Measurements from ENCODE around the gene MTERF2. TPM values are rescaled to one million over a fixed set of nuclear protein-coding genes. Genes with fewer than 3 reads are reported as not detected.

Gene MTERF2
- total RNA-seq, 1 donor from 2014 or later, result 4.4 TPM

DNA sequence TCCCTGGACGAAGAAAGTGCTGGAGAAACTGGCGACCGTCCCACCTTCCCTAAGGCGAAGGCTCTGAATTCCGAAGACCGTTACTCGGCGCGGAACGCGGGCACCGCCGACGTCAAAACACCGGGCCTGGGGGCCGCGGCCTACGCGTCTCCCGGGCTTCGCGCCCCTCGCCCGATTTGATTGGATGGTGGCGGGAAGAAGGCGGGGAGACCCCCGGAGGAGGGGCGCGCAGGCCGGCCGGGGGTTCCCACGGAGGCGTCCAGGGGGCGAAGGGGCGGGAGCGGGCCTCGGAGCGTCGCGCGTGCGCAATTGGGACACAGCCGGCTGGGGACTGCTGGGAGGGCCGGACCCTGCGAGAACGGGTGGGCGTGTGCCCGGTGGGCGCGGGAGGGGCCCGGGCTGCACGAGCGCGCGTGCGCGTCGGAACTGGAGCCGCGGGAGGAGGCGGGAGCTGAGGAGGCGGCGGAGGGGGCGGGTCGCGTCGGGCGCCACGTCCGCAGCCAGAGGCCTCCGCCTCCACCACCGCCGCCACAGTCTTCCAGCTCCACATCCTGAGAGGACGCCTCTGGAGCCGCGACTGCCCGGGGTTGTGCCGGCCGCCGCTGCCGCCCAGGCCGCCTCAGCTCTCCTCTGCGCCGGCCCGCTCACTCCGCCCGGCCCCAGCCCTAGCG, 31.4 kb downstream of the MTERF2 start, which contains the start of gene TMEM263:
Gene TMEM263, plus strand, starts transcription at position 531 of the 671 bp plus-strand sequence. CDS start 11,210 bp downstream, outside the sequence.
- intact Hi-C loops (cut with micrococcal nuclease), result loop anchor here (1.0 to 10.0 kb wide), 14 partner anchors 32 to 1625 kb away; partner anchors contain the start of genes C12orf75, CKAP4, CRY1 and ISCU

DNA sequence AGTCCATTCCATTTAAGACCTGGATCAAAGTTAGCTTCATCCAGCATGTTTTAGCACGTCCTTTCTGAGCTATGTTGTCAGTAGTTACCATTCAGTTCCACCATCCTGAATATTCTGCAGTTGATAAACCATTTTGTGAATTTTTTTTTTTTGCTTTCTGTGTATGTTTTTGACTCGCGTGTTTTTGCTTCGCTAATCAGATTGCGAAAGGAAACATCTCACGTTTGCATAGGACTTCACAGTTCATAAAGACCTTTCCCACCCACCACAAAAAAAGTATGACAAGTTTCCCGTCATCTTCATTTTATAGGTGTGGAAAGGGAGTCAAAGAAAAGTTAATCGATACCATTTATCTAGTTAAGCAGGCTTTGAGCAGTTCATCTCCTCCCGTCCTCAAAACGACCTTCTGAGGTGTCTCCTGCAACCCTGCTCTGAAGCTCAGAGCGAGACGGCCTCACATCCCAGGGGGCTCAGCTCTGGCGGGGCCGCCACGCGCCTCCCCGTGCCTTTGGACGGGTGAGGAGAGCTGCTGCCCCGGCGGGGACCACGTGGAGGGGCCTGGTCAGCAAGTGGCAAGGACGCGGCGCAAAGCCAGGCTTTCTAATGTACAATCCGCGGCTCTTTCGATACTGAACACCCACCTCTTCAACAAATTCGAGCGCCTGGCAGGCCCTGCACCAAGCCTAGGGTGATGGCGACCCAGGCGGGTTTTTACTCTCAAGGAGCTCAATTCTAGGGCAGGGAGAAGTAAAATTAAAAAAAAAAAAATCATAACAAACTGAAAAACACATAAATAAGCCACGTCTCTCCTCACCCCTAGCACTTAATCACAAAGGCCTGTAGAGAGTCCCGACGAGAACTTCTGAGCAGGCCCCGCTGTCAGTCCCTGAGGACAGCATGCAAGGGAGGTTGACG, 32.2 kb downstream of the MTERF2 start:
- intact Hi-C loops (cut with micrococcal nuclease), result loop anchor here (1.0 to 10.0 kb wide), 11 partner anchors 33 to 1624 kb away; partner anchors contain the start of genes C12orf75, CKAP4, ISCU and MTERF2

DNA sequence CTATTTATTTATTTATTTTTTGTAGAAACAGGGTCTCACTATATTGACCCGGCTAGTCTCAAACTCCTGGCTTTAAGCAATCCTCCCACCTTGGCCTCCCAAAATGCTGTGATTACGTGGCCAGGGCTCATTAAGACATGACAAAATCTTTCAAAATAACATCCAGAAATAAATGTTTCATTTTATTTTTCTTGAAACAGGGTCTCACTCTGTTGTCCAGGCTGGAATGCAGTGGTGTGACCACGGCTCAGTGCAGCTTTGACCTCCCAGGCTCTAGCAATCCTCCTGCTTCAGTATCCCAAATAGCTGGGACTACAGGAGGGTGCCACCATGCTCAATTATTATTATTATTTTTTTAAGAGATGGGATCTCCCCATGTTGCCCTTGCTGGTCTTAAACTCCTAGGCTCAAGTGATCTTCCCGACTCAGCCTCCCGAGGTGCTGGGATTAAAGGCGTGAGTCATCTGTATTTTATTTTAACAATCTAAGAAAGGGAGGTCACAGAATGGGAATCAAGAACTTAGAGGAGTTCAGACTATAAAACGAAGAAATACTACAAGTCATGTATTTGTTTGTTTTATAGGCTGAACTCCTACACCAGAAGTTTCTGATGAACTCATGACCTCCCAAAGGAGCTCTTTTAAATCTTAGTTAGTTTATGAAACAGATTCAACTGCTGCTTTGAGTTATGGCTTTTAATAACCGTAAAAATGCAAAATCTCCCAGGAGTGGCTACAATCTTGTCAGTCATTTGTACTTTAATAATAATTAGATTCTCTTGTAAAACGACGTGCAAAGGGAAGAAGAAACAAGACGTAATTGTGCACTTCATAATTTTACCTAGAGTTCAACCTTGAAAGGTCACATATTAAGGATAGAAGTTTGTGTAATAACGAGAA, 33.3 kb downstream of the MTERF2 start:
- intact Hi-C loops (cut with micrococcal nuclease), result loop anchor here (2.0 to 10.0 kb wide), 2 partner anchors 709 to 1623 kb away; partner anchors contain the start of genes C12orf75 and CKAP4

DNA sequence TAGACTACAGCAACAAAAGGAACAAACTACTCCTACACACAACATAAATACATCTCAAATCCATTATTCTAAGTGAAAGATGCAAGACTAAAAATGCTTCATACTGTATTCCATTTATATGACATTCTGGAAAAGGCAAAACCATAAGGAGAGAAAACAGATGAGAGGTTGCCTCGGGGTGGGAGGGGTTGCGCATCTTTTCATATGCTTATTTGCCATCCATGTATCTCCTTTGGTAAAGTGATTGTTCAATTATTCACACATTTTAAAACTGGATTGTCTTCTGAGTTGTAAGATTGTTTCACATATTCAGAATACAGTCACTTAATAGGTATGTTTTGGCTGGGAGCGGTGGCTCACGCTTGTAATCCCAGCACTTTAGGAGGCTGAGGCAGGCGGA, 36.4 kb downstream of the MTERF2 start:
- intact Hi-C loops (cut with micrococcal nuclease), result loop anchor here (10.0 kb wide), 1 partner anchor 706 kb away; the partner anchor contains the start of gene CKAP4

DNA sequence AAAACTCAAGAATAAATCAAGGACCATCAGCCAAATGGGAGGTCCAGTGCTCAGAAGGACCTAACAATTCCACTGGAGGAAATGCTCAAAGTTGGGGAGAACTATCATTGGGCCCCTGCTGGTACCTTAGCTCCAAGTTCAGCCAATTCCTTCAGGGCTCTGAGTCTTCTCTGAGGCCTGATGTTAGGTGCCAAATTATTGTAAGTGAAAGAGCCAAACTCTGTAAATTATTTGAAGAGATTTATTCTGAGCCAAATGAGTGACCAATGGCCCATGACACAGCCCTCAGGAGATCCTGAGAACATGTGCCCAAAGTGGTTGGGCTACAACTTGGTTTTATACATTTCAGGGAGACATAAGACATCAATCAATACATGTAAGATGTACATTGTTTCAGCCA, 39.5 kb downstream of the MTERF2 start:
- intact Hi-C loops (cut with micrococcal nuclease), result no loop called here

DNA sequence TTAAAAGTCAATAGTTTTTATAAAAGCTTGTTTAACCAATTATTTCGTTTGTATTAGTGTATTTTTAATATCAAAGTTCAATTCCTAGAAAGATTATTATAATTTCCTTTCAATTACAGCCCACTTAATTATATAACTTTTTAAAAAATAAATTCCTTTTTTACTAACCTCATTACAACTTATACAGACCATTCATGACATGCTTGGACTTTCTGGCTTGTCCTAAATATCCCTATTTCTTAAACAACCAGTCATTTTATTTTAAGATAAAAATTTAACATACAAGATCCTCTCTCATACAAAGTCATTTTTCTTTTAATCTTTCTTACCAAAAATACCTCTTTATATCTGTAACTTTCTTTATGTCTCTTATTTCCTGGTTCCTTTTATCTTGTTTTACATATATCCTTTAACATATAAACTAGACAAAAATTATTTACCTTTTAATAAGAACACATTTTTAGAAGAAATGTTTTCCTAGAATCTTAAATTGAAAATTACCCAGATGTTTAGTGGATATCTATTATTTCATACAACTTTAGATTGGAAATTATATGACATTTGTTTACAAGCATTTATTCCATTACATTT, 41.6 kb downstream of the MTERF2 start:
- intact Hi-C loops (cut with micrococcal nuclease), result no loop called here

DNA sequence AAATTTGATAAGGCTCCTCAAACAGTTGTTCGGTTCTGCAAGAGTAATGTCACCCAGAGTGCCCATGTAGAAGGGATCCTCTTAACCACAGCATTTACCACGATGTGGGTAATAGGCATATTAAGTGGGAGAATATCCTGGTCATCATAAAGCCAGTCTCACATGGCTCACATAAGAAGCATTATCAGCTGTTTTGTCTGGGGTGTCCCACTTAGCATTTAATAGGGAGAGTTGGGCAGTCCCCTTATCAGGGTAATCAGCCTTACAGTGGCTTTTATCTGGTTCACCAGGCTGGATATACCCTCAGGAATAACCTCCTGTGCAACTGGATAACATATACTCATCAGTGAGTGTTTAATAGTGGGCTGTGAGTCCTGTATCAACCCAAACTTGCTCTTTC, 44.2 kb downstream of the MTERF2 start:
- intact Hi-C loops (cut with micrococcal nuclease), result no loop called here

DNA sequence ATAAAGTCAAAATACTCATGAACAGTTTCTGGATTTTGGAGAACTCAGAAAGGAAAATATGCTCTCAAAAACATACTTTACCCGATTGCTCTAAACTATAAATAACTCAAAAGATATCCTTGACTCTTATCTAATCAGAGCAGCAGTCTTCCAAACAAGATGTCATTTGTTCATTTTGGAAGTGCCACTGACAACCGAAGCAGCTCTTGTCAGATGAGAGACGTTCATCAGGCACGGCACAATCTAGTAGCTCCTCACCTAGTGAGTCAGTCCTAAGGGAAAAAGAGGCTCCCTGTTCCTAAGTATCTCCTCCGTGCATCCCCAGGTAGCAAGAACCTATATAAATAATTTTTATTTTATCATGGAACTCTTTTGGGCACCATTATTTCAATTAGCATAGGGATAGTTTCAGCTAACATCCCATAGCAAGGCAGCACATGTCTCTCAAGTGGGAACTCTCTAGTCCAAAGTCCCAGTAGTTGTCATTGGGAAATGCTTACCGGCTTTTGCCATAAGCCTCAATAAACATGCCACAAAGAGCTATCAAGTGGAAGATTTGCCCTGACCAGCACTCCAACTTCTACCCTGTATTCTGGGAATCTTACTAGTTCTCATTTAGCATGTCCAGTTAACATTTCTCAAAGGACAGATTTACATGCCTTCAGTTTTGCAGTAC, 45.3 kb downstream of the MTERF2 start:
- intact Hi-C loops (cut with micrococcal nuclease), result no loop called here

DNA sequence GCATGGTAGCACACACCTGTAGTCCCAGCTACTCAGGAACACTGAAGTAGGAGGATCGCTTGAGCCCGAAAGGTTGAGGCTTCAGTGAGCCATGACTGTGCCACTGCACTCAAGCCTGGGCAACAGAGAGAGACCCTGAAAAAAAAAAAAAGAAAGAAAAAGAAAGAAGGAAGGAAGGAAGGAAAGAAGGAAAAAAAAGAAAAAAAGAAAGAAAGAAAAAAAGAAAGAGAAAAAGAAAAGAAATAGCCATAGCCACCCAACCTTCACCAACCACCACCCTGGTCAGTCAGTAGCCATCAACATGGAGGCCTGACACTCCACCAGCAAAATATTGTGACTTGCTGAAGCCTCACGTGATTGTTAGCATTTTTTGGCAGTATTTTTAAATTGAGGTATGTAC, 52.7 kb downstream of the MTERF2 start:
- intact Hi-C loops (cut with micrococcal nuclease), result no loop called here

Other genes with a start within 250 kb of the MTERF2 start
- 14.4 and 15.9 TPM in 2 replicates for gene RIC8B, start 212.5 kb downstream of the MTERF2 start, total RNA-seq
- gene TMEM263, start 31.2 kb downstream of the MTERF2 start, total RNA-seq, result 22.6 and 26.2 TPM in 2 replicates
- 10.1 and 10.7 TPM in 2 replicates for gene CRY1, start 106.4 kb upstream of the MTERF2 start, total RNA-seq

Data from T-helper 1 cell treated with Interleukin-12 subunit alpha and Interleukin-12 subunit beta and Interleukin-4 antibody, amounts not matched to agents 30 ng/mL and 1 ng/mL, for 36 hours (primary cell).